SU-DHL-6 (cell line): ENCODE measurements around the gene ABCC8.

ENCODE experiments used
- H2AFZ ChIP-seq: fragments of 200-600 bp; sonication (generic); 2 replicates; pipeline ENCODE4 v1.6.1; 2014; ENCODE audit warnings: low read depth, mild to moderate bottlenecking, moderate library complexity, mixed read lengths, antibody characterized with exemption, low read length; ENCODE audit not compliant: severe bottlenecking
- H3F3A ChIP-seq: fragments of 200-600 bp; shearing (Covaris generic); 2 replicates; pipeline ENCODE4 v1.6.0; 2016; ENCODE audit warnings: antibody characterized with exemption, mild to moderate bottlenecking; ENCODE audit not compliant: insufficient read depth
- H3K27ac ChIP-seq: fragments of 200-600 bp; sonication (generic); 2 replicates; pipeline ENCODE4 v1.5.1; 2016; ENCODE audit warnings: low read depth, mild to moderate bottlenecking, low read length, moderate library complexity, mixed read lengths
- H3K27me3 ChIP-seq: fragments of 200-600 bp; sonication (generic), shearing (Covaris generic); 2 replicates; pipeline ENCODE4 v1.6.0; 2014; ENCODE audit warnings: mild to moderate bottlenecking, low read length
- H3K36me3 ChIP-seq: fragments of 200-600 bp; sonication (generic); 2 replicates; pipeline ENCODE4 v1.6.1; 2014; ENCODE audit warnings: mild to moderate bottlenecking, low read length, mixed read lengths
- H3K4me2 ChIP-seq: fragments of 300-600, 200-600 bp; shearing (Covaris generic), sonication (generic); 2 replicates; pipeline ENCODE4 v1.6.0; 2014; ENCODE audit warnings: low read length, low read depth, mild to moderate bottlenecking; ENCODE audit not compliant: poor library complexity, severe bottlenecking
- H3K4me3 ChIP-seq: fragments of 200-600 bp; sonication (generic); 2 replicates; pipeline ENCODE4 v1.5.1; 2014; ENCODE audit warnings: antibody characterized with exemption, low read length, mild to moderate bottlenecking, mixed read lengths; ENCODE audit not compliant: insufficient read depth, poor library complexity, severe bottlenecking
- H3K79me2 ChIP-seq: fragments of 200-600 bp; sonication (generic); 2 replicates; pipeline ENCODE4 v1.6.1; 2014; ENCODE audit warnings: mild to moderate bottlenecking, low read length, moderate library complexity; ENCODE audit not compliant: insufficient read depth
- H3K9ac ChIP-seq: fragments of 200-600 bp; sonication (generic); 2 replicates; pipeline ENCODE4 v1.7.0; 2014; ENCODE audit warnings: mild to moderate bottlenecking, low read length
- H3K9me2 ChIP-seq: fragments of 200-600 bp; sonication (generic); replicated peaks from 2 replicates; pipeline ENCODE4 v1.6.1; 2014; ENCODE audit warnings: low read length; ENCODE audit not compliant: insufficient read depth
- H3K9me3 ChIP-seq: fragments of 200-600 bp; sonication (generic); 2 replicates; pipeline ENCODE4 v1.6.1; 2014; ENCODE audit warnings: low read length, mixed read lengths; ENCODE audit not compliant: insufficient read depth
- H4K20me1 ChIP-seq: fragments of 200-600 bp; sonication (generic); 2 replicates; pipeline ENCODE4 v1.6.1; 2014; ENCODE audit warnings: low read depth, mild to moderate bottlenecking, antibody characterized with exemption, low read length, moderate library complexity, mixed read lengths
- EZH2phosphoT487 ChIP-seq: fragments of 200-600 bp; sonication (generic), shearing (Covaris generic); conservative IDR thresholded peaks from 2 replicates; pipeline ENCODE4 v1.6.1; 2018; ENCODE audit warnings: mild to moderate bottlenecking, antibody characterized with exemption, low read length, moderate library complexity, mixed read lengths
- TF ChIP-seq, protein P1 (sequence below): fragments of 200-600 bp; sonication (generic); IDR thresholded peaks from one replicate; pipeline ENCODE4 v1.5.1; 2017; ENCODE audit warnings: antibody characterized with exemption, mild to moderate bottlenecking, low read length, moderate library complexity; ENCODE audit not compliant: insufficient read depth, poor library complexity, severe bottlenecking

The ABCC8 gene

DNA sequence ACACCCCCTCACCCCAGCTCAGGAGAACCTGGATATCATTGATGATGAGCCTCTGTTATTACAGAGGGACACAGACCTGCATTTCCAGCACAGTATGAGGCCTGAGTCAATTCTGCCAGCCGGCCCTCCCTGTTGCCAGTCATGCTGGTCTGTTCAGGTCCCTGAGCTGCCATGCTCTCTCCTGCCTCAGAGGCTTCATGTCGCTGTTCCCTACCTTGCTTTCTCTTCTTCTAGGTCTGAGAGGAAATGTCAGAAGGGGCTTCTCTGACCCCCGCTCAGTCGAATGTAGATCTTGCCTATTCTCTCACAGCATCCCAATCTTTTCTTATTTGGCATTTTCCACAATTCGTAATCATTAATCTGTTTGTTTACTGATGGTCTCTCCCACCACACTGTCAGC is 21.8 kb upstream of the ABCC8 start:
- no peak overlapping the region for H3K4me2 ChIP-seq
- H3K27me3 ChIP-seq, result no peaks in the 10 kb centered on the region
- no peaks in the 10 kb centered on the region for H3K9me3 ChIP-seq
- H3K4me3 ChIP-seq, result no peak overlapping the region
- H3K27ac ChIP-seq, result no peak overlapping the region
- no peak overlapping the region for H3K9ac ChIP-seq
- no peak overlapping the region for H2AFZ ChIP-seq
- TF ChIP-seq EZH2phosphoT487, result no peak
- TF ChIP-seq, protein P1, sequence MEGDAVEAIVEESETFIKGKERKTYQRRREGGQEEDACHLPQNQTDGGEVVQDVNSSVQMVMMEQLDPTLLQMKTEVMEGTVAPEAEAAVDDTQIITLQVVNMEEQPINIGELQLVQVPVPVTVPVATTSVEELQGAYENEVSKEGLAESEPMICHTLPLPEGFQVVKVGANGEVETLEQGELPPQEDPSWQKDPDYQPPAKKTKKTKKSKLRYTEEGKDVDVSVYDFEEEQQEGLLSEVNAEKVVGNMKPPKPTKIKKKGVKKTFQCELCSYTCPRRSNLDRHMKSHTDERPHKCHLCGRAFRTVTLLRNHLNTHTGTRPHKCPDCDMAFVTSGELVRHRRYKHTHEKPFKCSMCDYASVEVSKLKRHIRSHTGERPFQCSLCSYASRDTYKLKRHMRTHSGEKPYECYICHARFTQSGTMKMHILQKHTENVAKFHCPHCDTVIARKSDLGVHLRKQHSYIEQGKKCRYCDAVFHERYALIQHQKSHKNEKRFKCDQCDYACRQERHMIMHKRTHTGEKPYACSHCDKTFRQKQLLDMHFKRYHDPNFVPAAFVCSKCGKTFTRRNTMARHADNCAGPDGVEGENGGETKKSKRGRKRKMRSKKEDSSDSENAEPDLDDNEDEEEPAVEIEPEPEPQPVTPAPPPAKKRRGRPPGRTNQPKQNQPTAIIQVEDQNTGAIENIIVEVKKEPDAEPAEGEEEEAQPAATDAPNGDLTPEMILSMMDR, result no peak
- no peaks in the 10 kb centered on the region for H3K9me2 ChIP-seq
- H3K36me3 ChIP-seq, result no peaks in the 10 kb centered on the region
- no peaks in the 10 kb centered on the region for H4K20me1 ChIP-seq
- no peaks in the 10 kb centered on the region for H3F3A ChIP-seq
- no peaks in the 10 kb centered on the region for H3K79me2 ChIP-seq

GRCh38 chr11:17498058-17498457 is 21.4 kb upstream of the ABCC8 start:
- Histone ChIP-seq H2AFZ (no peak overlapping the region), H3K4me3 (no peak overlapping the region), H3K79me2 (no peaks in the 10 kb centered on the region), H3K9me2 (no peaks in the 10 kb centered on the region), H4K20me1 (no peaks in the 10 kb centered on the region), H3K4me2 (no peak overlapping the region), H3K9me3 (no peaks in the 10 kb centered on the region), H3K36me3 (no peaks in the 10 kb centered on the region), H3F3A (no peaks in the 10 kb centered on the region), H3K27ac (no peak overlapping the region), H3K9ac (no peak overlapping the region), H3K27me3 (no peaks in the 10 kb centered on the region)
- no peak for TF ChIP-seq EZH2phosphoT487
- TF ChIP-seq, protein P1, result no peak

- Histone ChIP-seq H3K27me3 (no peaks in the 10 kb centered on the region), H3K9me2 (no peaks in the 10 kb centered on the region), H2AFZ (no peak overlapping the region), H3K9me3 (no peaks in the 10 kb centered on the region), H3K4me2 (no peak overlapping the region), H3K27ac (no peak overlapping the region), H3F3A (no peaks in the 10 kb centered on the region), H3K79me2 (no peaks in the 10 kb centered on the region), H3K36me3 (no peaks in the 10 kb centered on the region), H3K4me3 (no peak overlapping the region), H4K20me1 (no peaks in the 10 kb centered on the region), H3K9ac (no peak overlapping the region)
- TF ChIP-seq, protein P1, result no peak
- TF ChIP-seq EZH2phosphoT487, result no peak
Observed at GRCh38 chr11:17496406-17496805, 19.8 kb upstream of the ABCC8 start.
